Eye (tissue), 1 donor: ENCODE measurements around the gene FBXO27.
"Not testable (repeated sequence)": the region's sequence is repeated elsewhere in the genome, so short reads cannot be mapped to it uniquely, and the experiment has no call there.

Experiments
- DNase-seq: peaks from one replicate; pipeline ENCODE4 v3.0.0-alpha.2; 2015

The FBXO27 gene

GRCh38 chr19:39037194-39037593 lies 4.8 kb upstream of the FBXO27 start:
- no peak for DNase-seq

GRCh38 chr19:39036581-39036980 lies 4.2 kb upstream of the FBXO27 start:
- no peak for DNase-seq

GRCh38 chr19:39031368-39032062 lies 834 bp downstream of the FBXO27 start:
- DNase-seq, result peak; percentile 86

- DNase-seq, result no peak
Observed at GRCh38 chr19:39030854-39031367, 1.4 kb downstream of the FBXO27 start.

- no peak for DNase-seq
Observed at GRCh38 chr19:39024875-39025641, 7.3 kb downstream of the FBXO27 start.

GRCh38 chr19:39021063-39021462 lies 11.3 kb downstream of the FBXO27 start:
- no peak for DNase-seq

GRCh38 chr19:39017646-39018045 lies 14.7 kb downstream of the FBXO27 start:
- no peak for DNase-seq

GRCh38 chr19:39017026-39017425 lies 15.3 kb downstream of the FBXO27 start:
- DNase-seq, result no peak

GRCh38 chr19:39014037-39014436 lies 18.3 kb downstream of the FBXO27 start:
- DNase-seq, result no peak

- DNase-seq, result no peak
Observed at GRCh38 chr19:39009001-39009400, 23.3 kb downstream of the FBXO27 start.

GRCh38 chr19:39008137-39008536 lies 24.2 kb downstream of the FBXO27 start:
- no peak for DNase-seq

- no peak for DNase-seq
Observed at GRCh38 chr19:39007096-39007495, 25.3 kb downstream of the FBXO27 start.

- no peak for DNase-seq
Observed at GRCh38 chr19:39004403-39004802, 27.9 kb downstream of the FBXO27 start.

GRCh38 chr19:39003796-39004195 lies 28.6 kb downstream of the FBXO27 start:
- DNase-seq, result no peak

GRCh38 chr19:39003188-39003587 lies 29.2 kb downstream of the FBXO27 start:
- no peak for DNase-seq

GRCh38 chr19:39001041-39001440 lies 31.3 kb downstream of the FBXO27 start:
- no peak for DNase-seq

GRCh38 chr19:38997576-38997975 lies 34.8 kb downstream of the FBXO27 start:
- not testable (repeated sequence) for DNase-seq

GRCh38 chr19:38993271-38993670 lies 39.1 kb downstream of the FBXO27 start:
- DNase-seq, result no peak

GRCh38 chr19:38990949-38991697 lies 41.2 kb downstream of the FBXO27 start:
- no peak for DNase-seq

GRCh38 chr19:38989614-38990013 lies 42.7 kb downstream of the FBXO27 start:
- DNase-seq, result not testable (repeated sequence)

GRCh38 chr19:38989066-38989605 lies 43.2 kb downstream of the FBXO27 start:
- DNase-seq, result peak; percentile 80

- DNase-seq, result not testable (repeated sequence)
Observed at GRCh38 chr19:38988627-38989026, 43.7 kb downstream of the FBXO27 start.

GRCh38 chr19:38987745-38988144 lies 44.6 kb downstream of the FBXO27 start:
- DNase-seq, result not testable (repeated sequence)
